GM21619 (cell line): ENCODE data around the gene C12orf50.
"Not testable (repeated sequence)": the region's sequence is repeated elsewhere in the genome, so short reads cannot be mapped to it uniquely, and the experiment has no call there.

Experiments
- ATAC-seq: cut with Tn5 transposase; IDR thresholded peaks from one replicate; pipeline ENCODE4 v1.9.1; 2021; ENCODE audit not compliant: unreplicated experiment

The C12orf50 gene

GRCh38 chr12:87991483-87991882 is 37.7 kb downstream of the C12orf50 start:
- no peak for ATAC-seq

GRCh38 chr12:87988534-87988933 is 40.7 kb downstream of the C12orf50 start:
- no peak for ATAC-seq

DNA sequence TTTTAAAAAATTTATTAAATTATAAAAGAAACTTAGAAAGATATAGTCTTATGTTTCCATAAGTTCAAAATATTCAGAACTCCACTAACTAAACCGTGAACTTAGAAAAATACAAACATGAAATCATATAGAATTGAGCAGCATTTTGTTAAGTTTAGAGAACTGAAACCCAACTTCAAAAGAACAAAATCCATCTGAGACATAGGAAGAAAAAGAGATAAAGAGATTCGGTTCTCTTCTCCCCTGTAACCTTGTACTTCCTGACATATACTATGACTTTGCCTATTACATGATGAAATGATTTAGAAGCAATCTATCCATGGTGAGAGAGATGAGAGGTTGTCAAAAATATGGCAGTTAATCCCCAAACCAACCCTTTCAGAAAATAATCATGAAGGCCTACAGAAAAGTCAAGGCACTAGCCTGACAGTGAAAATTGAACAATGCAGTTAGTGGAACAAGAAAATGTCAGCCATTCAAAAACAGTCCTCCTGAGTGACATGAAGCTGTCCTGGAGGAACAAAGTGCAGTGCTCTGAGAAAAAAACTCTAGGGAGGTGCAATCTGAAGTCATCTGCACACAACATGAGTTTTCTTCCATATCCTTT is 44.0 kb downstream of the C12orf50 start:
- ATAC-seq: no peak

GRCh38 chr12:87982208-87982607 is 47.0 kb downstream of the C12orf50 start:
- ATAC-seq: no peak

DNA sequence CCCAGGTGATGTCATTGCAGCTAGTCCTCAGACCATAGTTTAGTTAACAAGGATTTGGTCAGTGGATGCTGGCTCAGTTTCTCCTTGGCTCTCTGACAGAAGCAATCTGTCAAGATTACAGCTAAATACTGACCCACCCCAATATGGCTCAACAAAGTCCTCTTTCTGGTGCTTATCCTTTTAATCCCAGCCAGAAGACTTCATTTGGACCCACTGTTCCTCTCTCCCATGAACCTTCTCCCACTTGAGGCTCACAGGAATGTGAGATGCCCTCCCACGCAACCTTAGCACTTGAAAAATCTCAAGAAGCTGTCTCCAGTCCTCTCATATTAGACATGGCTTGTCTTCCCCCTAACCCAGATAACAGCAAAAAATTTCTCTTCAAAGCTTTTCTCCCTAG is 47.7 kb downstream of the C12orf50 start:
- ATAC-seq: no peak

DNA sequence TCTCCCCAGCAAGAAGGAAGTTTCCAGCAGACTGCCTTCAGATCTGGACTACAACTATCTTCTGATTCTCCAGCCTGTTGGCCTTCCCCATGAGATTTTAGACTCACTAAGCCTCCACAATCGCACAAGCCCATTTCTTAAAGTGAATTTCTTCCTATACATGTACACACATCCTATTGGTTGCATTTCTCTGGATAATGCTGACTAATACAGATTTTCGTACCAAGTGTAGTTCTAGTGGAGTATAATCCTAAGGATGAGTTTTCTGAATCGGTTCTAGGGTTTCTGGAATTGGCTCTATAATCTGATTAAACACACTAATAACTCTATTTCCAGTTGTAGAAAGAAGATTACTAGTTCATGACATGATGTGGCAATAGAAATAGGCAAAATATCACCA is 53.3 kb downstream of the C12orf50 start:
- ATAC-seq: no peak

GRCh38 chr12:87967871-87968270 is 61.3 kb downstream of the C12orf50 start:
- no peak for ATAC-seq

GRCh38 chr12:87960566-87960965 is 68.6 kb downstream of the C12orf50 start:
- ATAC-seq: no peak

- not testable (repeated sequence) for ATAC-seq
Observed at GRCh38 chr12:87954028-87954427, 75.2 kb downstream of the C12orf50 start.

DNA sequence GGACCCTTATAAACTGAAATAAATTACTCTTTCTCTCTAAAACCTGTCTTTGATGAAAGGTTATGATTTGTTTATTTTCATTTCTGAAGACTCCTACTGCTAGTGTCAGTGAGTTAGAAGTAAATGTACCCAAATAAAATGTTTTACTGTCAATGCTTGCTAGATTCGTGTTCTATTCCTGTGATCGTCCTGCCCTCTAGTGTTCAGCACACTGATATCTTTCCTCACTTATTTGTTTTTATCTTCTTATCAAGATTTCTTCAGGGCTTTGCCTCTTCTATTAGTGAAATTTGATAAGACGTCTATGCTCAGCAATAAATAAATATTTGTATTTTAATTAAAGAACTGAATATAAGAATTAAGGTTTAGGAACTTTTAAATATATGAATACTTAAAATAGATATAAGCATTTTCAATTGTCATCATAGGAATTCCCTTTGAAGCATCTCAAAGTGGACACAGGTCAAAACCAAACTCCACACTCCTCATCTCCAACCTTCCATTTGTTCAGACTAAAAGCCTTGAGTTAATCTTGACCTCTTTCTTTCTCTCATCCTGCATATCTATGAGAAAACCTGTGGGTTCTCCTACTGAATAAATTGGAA is 75.8 kb downstream of the C12orf50 start:
- no peak for ATAC-seq

- no peak for ATAC-seq
Observed at GRCh38 chr12:87952850-87953249, 76.4 kb downstream of the C12orf50 start.

DNA sequence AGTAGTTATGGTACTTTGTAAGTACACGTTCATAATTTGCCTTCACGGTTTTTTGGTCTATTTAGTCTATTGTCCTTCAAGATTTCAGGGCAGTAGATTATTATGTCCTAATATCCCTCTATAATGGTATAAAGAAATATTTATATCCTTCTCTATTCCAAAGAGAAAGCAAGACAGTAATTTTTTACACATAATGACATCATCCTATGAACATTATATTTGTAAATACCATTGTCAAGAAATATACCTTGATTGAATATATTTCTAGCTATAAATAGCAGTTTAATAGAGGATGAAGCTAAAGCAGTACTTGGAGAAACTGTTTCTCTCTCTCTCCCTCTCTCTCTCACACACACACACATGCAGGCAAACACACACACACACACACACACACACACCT is 77.0 kb downstream of the C12orf50 start:
- no peak for ATAC-seq

- no peak for ATAC-seq
Observed at GRCh38 chr12:87943762-87944161, 85.4 kb downstream of the C12orf50 start.

DNA sequence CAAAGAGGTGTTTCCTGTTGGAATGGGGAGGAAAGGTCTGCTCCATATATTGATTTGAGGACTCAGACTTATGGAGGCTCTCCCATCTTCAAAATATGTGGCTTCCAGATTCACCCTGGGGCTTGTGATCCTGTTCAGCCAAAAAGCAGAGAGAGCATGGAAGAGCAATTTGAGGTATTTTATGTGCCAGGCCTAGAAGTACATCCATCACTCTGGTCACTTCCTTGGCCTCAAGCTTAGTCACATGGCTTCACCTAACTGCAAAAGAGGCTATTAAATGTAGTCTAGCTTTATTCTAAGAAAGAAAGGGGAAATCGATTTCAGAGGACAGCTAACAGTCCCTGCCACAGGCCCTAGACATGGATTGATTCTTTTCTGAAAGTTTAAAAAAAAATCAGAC is 86.2 kb downstream of the C12orf50 start:
- ATAC-seq: no peak

GRCh38 chr12:87939182-87939581 is 90.0 kb downstream of the C12orf50 start:
- ATAC-seq: no peak

DNA sequence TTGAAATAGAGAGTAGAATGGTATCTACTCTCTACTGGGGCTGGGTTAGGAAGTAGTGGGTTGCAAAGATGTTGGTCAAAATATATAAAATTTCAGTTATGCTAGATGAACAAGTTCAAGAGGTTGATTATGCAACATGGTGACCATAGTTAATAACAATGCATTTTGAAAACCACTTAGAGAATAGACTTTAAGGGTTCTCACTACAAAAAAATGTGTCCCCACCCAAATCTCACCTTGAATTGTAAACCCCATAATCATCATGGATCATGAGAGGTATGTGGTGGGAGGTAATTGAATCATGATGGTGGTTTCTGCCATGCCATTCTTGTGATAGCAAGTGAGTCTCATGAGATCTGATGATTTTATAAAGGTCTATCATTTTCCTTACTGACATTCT is 94.0 kb downstream of the C12orf50 start:
- no peak for ATAC-seq

DNA sequence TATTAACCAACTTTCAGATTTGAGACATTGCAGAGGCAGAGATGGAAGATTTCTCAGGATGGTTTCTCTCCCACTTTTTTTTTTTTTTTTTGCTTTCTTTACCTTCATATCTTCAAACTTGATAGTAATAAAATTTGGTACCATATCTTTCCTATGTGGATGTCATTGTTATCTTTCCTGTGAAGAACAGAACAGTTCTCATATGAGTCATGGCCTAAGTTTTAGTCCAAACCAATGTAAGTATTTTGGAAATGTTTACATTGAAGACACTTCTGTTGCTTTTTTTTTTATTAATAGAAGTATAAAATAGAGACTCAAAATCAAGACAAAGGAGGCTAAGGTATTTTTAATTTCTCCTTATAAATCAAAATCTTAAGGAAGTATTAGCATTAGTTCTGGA is 95.2 kb downstream of the C12orf50 start:
- ATAC-seq: no peak

GRCh38 chr12:87931812-87932211 is 97.4 kb downstream of the C12orf50 start:
- ATAC-seq: no peak

- ATAC-seq: no peak
Observed at GRCh38 chr12:87930627-87931026, 98.6 kb downstream of the C12orf50 start.
